ENCODE data around the gene ZYG11B.
"Not testable (repeated sequence)": the region's sequence is repeated elsewhere in the genome, so short reads cannot be mapped to it uniquely, and the experiment has no call there.

The ZYG11B gene

DNA sequence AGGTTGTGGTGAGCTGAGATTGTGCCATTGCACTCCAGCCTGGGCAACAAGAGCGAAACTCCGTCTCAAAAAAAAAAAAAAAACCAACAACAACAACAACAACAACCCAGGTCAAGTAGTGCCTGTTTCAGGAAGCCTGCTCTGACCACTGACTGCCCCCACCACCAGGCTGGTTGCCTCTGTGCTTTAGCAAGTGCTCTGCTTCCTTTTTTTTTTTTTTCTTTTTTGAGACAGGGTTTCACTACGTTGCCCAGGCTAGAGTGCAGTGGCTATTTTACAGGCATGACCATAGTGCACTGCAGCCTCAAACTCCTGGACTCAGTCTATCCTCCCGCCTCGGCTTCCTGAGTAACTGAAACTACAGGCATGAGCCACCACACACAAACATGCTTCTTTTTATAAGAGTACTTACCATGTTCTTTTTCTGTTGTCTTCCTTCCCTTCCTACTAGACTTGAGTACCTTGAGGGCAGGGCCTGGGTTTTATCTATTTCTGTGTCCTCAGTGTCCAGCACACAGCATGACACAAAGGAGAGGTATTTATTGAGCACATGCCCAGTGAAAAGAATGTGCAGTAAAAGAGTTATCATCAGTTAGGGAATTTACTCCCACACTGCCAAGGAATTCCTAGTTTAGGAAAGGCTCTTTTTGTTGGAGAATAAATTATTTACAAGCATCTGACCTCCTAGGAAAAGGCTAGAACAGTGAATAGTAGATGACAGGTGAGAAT, 18.2 kb upstream of the ZYG11B start:
- DNase-seq (ENCODE audit: low spot score) = no peak

GRCh38 chr1:52709016-52709415, 17.2 kb upstream of the ZYG11B start:
- DNase-seq (ENCODE audit: low spot score) = no peak

GRCh38 chr1:52713590-52713989, 12.7 kb upstream of the ZYG11B start:
- no peak for DNase-seq (ENCODE audit: low spot score)

DNA sequence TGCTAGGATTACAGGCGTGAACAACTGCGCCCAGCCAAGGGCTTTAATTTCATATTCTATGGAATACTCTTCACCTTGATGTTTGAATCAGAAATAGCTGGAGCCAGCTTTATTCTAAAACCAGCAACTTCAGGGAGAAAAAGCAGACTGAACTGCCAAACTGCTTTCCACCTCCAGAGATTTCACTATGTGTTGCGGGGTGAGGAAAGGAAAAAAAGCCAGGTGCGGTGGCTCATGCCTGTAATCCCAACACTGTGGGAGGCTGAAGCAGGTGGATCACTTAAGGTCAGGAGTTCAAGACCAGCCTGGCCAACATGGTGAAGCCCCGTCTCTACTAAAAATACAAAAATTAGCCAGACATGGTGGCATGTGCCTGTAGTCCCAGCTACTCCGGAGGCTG, 11.0 kb upstream of the ZYG11B start:
- DNase-seq (ENCODE audit: low spot score) = not testable (repeated sequence)

- DNase-seq (ENCODE audit: low spot score) = no peak
These were observed 3.0 kb upstream of the ZYG11B start for GRCh38 chr1:52723260-52723659.

DNA sequence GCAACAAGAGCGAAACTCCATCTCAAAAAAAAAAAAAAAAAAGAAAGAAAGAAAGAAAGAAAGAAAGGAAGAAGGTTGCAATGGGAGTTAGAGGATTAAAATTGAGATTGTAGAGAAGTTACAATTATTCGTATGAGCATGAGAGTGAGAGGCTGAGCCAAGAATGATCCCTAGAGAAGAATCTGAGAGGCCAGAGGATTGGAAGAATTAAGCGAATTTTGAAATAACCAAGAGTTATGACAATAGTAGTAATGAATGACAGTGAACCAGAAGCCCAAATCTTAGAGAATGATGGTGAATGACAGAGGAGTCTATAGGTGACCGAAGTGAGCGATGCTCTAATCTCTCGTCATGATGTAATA, 369 bp upstream of the ZYG11B start:
- DNase-seq (ENCODE audit: low spot score) = no peak

GRCh38 chr1:52727114-52727586, 897 bp downstream of the ZYG11B start:
- DNase-seq (ENCODE audit: low spot score) = no peak

- DNase-seq (ENCODE audit: low spot score) = no peak
These were observed 1.9 kb downstream of the ZYG11B start for GRCh38 chr1:52727956-52728656.

DNA sequence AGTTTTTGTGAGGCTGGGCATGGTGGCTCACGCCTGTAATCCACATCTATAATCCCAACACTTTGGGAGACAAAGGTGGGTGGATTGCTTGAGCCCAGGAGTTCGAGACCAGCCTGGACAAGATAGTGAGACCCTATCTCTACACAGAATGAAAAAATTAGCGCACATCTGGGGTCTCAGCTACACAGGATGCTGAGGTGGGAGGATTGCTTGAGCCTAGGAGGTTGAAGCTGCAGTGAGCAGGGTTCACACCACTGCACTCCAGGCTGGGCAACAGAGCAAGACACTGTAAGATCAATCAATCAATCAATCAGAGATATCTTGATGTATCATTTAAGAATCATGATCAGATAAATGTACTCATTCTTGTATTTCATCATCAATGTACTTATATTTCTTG, 7.1 kb downstream of the ZYG11B start:
- no peak for DNase-seq (ENCODE audit: low spot score)

- DNase-seq (ENCODE audit: low spot score) = not testable (repeated sequence)
These were observed 9.1 kb downstream of the ZYG11B start for GRCh38 chr1:52735371-52735770.

DNA sequence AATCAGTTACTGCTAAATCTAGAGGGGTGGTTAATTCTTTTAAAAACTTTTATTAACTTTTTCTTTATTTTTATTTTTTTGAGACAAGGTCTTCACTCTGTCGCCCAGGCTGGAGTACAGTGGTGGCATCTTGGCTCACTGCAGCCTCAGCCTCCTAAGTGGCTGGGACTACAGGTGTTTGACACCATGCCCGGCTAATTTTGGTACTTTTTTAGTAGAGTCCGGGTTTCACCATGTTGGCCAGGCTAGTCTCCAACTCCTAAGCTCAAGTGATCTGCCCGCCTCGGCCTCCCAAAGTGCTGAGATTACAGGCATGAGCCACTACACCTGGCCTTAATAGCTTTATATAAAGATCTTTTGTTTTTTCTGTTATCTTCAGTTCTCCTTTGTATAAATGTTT, 11.9 kb downstream of the ZYG11B start:
- DNase-seq (ENCODE audit: low spot score) = no peak

- DNase-seq (ENCODE audit: low spot score) = no peak
These were observed 12.6 kb downstream of the ZYG11B start for GRCh38 chr1:52738893-52739292.

DNA sequence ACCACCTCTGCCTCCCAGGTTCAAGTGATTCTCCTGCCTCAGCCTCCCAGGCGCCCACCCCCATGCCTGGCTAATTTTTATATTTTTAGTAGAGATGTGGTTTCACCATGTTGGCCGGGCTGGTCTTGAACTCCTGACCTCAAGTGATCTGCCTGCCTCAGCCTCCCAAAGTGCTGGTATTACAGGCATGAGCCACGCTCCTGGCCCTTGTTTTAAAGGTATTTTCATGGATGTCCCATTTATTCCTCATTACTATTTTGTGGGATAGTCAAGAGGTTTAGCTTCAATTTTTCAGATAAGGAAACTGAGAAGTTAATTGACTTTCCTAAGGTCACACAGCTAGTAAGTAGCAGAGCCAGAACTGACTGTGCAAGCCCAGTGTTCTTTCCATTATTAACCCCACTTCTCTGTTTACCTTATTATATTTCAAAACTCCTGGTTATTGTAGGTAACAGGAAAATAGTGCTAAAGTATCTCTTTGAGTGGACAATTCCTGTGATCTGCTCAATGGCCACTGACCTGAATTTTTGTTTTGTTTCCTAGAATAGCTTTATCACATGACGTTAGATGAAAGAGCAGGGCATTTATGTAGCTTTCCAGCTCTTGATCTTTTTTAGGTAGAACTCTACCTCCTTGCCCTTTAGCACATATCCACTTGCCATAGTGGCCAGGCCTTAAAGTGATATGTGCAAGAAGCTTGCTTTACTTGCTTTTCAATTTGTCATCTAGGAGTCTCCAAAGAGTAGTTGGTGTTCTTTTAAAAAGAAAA, 13.6 kb downstream of the ZYG11B start:
- no peak for DNase-seq (ENCODE audit: low spot score)

DNA sequence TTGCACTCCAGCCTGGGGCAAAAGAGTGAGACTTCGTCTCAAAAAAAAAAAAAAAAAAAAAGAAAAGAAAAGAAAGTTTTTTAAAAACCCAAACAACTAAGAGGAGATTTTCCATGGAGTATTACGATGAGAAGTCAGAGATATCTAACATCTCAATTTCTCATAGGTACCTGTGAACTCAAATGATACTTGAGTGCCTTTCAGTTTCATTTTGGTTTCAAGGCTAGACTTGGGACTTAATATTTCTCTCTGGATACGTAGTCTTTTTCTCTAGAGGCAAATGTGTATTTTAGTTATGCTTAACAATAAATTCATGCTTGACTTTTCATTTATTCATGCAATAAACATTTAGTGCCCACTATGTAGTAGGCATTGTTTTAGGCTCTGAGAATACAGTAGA, 15.0 kb downstream of the ZYG11B start:
- no peak for DNase-seq (ENCODE audit: low spot score)

DNA sequence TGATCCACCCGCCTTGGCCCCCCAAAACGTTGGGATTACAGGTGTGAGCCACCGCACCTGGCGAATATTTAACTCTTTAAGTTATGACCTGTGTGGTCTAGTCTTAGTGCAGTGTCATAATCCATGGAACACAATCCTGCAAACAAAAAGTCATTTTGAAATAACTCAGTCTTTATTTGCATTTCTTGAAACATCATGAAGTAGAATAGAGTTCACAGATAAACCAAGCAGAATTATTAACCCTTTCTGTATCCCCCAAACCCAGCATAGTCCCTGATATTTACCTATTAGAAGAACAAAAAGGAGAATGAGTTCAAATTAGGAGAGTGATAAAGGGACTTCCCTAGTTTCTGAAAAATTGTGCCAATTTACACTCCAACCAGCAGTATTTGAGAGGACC, 19.9 kb downstream of the ZYG11B start:
- DNase-seq (ENCODE audit: low spot score) = no peak

DNA sequence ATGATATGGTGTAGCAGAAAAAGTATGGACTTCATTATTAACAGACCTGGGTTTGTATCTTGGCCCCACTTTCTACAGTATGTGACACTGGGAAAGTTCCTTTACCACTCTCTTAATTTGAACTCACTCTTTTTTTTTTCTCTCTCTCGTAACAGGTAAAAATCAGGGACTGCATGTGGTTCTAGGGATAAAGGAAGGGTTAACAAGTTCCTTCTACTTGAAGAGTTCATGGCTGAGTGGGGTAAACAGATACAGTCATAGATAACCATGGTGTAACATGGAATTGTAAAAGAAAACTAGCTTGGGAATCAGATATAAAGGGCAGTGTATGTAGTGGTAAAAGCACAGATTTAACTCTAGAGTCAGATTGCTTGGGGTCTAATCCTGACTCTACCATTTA, 21.2 kb downstream of the ZYG11B start:
- DNase-seq (ENCODE audit: low spot score) = no peak

DNA sequence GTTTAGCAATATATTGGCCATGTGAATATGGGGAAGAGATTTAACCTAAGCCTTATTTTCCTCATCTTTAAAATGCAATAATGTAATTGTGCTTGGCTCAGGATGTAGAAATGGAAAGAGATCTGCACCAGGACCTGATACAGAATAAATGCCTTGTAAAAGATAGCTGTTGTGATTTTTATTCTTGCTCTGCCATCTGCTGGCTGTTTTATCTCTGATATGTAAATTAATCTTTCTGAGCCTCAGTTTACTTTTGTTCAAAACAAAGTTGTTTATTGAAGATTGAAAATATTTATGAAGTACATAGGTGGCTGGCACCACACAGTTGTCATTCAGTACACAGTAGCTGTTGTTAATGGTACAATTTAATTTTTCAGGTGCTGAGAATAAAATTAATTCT, 21.9 kb downstream of the ZYG11B start:
- no peak for DNase-seq (ENCODE audit: low spot score)

- not testable (repeated sequence) for DNase-seq (ENCODE audit: low spot score)
These were observed 23.2 kb downstream of the ZYG11B start for GRCh38 chr1:52749496-52749895.

DNA sequence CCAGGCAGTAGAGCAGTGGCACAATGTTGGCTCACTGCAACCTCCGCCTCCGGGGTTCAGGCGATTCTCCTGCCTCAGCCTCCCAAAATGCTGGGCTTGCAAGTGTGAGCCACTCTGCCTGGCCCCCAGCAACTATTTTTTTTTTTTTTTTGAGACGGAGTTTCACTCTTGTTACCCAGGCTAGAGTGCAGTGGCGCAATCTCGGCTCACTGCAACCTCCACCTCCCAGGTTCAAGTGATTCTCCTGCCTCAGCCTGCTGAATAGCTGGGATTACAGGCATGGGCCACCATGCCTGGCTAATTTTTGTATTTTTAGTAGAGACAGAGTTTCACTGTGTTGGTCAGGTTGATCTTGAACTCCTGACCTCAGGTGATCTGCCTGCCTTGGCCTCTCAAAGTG, 23.9 kb downstream of the ZYG11B start:
- DNase-seq (ENCODE audit: low spot score) = not testable (repeated sequence)

DNA sequence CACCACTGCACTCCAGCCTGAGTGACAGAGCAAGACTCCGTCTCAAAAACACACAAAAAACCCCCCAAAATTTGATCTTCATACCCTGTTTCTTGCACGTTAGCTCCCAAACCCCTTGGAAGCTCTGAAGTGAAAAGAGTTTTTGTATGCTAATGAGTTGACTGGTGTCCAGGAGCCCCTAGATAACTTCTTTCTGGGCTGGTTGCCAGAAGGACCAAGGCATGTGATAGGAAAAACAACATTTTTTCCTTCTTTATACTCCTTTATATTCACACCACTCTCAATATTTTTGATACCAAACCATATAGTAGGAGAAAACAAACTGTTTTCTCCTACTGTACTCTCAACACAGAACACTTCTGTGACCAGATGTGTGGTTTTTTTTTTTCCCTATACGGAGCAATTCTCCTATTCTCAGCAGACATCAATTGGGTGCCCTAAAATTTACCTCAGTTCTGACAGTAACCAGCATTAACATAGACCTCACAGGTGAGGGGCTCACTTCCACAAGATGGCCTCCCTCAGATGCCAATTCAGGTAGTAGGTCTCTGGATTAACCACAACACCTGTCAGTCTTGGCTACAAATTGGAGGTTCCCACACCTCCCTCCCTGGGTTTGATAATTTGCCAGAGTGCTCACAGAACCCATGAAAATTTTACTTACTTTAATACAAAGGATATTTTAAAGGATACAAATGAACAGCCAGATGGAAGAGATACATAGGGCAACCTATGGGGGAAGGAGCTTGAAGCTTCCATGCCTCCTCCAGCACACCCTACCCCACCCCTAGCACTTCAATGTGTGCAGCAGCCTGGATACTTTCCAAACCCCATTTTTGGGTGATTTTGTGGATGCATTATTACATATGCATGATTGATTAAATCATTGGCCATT, 25.6 kb downstream of the ZYG11B start:
- peak; percentile 52 for DNase-seq (ENCODE audit: low spot score)

DNA sequence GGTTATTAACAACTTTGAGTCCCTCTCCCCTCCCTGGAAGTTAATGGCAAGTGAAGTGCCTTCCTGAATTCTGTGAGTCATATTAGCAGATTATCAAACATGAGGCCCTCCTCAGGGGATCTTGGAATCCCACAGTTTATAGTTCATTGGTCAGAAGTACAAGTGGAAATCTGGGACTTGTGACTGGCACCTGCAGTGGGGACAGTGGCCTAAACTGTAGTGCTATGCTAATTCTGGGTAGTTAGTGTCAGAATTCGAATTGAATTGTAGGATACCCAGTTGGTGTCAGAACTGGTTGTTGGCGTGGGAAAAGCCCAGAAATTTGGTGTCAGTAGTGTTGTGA, 26.2 kb downstream of the ZYG11B start:
- no peak for DNase-seq (ENCODE audit: low spot score)

GRCh38 chr1:52753169-52753568, 26.9 kb downstream of the ZYG11B start:
- DNase-seq (ENCODE audit: low spot score) = no peak

Data from hematopoietic multipotent progenitor cell treated with erythropoietin and hydrocortisone succinate and interleukin-3 and kit ligand, for 17 days (in vitro differentiated cells).